HG03558 (cell line): ENCODE data around the gene TFF2.

Experiments used
- ATAC-seq: cut with Tn5 transposase; IDR thresholded peaks from one replicate; pipeline ENCODE4 v1.9.1; 2021; ENCODE audit warnings: moderate number of reproducible peaks; ENCODE audit not compliant: unreplicated experiment; ENCODE audit errors: extremely low read depth

Gene TFF2

DNA sequence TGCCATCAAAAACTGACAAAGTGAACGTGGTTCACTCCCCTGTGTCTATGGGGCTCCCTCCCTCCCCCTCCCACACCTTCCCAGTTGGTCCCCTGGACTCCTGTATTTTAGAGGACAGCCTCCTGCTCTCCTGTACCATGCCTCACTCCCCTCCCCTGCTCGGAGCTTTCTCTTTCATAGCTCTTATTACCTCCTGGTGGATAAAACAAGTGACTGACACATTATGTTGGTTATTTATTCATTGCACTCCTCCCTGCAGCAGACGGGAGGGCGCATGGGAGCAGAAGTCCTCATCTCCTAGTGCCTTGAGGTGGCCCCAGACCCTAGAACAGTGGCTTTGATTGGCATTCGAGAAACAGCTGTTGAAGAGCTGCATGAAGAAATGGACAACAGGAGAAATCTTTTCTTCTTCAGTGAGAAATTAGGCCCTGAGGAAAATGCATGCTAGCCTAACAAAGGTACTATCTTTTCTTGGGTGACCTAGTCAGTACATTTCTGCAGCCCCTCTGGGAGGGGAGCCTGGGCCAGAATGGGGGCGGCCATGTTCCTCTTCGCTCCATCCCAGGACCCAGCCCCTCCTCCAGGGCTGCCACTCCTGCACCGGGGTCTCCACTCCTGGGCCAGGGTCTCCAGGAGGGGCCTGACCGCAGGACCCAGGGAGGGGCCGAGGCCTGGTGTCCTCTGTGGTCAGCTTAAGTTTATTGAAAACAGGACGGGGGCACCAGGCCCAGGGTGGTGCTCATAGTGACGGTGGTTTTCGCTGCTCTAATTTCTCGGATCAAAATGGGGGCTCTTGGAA lies 16.8 kb upstream of the TFF2 start:
- no peak for ATAC-seq

GRCh38 chr21:42366292-42367010 lies 15.7 kb upstream of the TFF2 start, which contains the start of gene TFF1:
Gene TFF1 (minus strand): TSS chr21:42366535. CDS start chr21:42366495, 40 bp downstream.
- ATAC-seq, result no peak

- no peak for ATAC-seq
Measured at GRCh38 chr21:42365770-42366169, 15.0 kb upstream of the TFF2 start.

DNA sequence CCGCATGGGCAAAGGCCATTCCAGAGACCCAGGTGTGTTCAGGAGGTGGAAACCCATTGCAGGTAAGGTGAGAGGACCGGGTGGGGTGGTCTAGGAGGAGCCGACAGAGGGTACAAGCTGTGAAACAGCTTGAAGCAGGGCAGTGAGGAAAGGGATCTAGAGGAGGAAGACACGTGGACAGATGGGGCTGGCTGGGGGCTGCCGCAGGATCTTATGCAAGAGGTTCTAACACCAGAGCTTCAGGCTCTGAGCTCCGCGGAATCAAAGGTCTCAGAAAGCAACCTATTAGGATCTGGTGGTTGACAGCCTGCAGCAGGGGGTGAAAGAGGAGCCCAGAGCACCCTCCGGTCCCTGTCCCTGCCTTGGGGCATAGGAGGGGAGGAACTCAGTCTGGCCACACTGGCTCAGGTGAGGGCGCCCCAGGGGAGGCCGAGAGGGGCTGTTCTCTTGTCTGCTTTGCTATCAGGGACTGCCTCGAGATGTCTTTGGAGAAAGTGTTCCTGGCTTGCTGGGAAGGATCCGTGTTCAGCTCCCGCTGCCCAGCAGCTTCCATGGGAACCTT lies 13.6 kb upstream of the TFF2 start:
- ATAC-seq, result no peak

DNA sequence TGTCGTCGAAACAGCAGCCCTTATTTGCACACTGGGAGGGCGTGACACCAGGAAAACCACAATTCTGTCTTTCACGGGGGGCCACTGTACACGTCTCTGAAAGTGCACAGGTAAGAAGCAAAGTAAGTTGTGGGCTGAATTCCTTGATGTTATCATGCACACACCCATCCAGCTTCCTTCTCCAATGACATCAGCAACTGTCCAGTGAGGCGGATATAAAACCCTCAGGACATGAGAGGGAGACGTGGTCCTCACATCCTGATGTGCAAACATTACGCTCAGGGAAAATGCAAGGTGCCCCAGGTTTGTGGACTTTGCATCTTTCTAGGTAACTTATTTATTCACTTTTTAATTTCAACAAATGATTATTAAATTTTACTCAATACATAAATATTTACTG lies 12.5 kb upstream of the TFF2 start:
- ATAC-seq, result no peak

DNA sequence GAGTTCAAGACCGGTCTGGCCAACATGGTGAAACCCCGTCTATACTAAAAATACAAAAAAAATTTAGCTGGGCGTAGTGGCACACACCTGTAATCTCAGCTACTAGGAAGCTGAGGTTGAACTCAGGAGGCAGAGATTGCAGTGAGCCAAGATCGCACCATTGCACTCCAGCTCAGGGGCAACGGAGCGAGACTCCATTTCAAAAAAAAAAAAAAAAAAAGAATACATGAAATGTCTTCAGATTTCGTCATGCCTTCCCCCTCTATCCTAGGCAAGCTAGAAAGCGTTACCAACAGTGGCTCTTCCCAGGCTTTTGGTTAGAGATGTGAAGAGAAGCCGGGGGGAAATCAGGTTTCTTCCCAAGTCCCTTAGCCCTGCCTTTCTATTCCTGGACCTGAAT lies 11.9 kb upstream of the TFF2 start:
- ATAC-seq, result no peak

- ATAC-seq, result no peak
Measured at GRCh38 chr21:42362198-42362597, 11.4 kb upstream of the TFF2 start.

GRCh38 chr21:42361286-42361685 lies 10.5 kb upstream of the TFF2 start:
- ATAC-seq, result no peak

GRCh38 chr21:42360317-42360716 lies 9.5 kb upstream of the TFF2 start:
- no peak for ATAC-seq

GRCh38 chr21:42358937-42359336 lies 8.1 kb upstream of the TFF2 start:
- no peak for ATAC-seq

GRCh38 chr21:42358261-42358660 lies 7.5 kb upstream of the TFF2 start:
- ATAC-seq, result no peak

GRCh38 chr21:42357307-42357706 lies 6.5 kb upstream of the TFF2 start:
- no peak for ATAC-seq

- ATAC-seq, result no peak
Measured at GRCh38 chr21:42356650-42357049, 5.9 kb upstream of the TFF2 start.

DNA sequence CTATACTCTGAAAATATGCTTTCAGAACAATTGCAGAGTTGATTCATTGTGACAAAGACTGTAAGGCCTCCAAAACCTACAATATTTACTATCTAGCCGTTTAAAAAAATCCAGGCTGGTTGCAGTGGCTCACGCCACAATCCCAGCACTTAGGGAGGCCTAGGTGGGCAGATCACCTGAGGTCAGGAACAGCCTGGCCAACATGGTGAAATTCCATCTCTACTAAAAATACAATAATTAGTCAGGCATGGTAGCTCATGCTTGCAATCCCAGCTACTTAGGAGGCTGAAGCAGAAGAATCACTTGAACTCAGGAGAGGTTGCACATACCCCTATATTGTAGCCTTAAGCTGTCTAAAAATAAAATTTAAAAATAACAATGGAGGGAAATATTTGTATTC lies 5.3 kb upstream of the TFF2 start:
- no peak for ATAC-seq

DNA sequence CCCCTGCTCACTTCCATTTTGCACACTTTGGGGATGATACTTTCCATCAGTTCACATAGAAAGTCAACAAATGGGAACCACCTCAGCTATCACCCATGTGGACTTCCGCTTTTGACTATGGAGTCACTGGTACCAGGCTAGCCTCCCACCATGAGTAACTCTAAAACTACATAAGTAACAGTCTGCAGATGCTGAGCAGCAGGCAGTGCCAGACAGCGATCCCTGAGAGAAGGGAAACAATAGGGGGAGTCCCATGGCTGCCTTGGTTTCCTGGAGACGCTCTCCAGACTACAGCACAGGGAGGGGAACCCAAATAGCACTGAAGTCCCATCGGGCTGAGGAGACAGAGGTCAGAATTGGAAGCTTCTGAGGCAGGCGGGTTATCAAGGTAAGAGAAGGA lies 2.8 kb upstream of the TFF2 start:
- no peak for ATAC-seq

DNA sequence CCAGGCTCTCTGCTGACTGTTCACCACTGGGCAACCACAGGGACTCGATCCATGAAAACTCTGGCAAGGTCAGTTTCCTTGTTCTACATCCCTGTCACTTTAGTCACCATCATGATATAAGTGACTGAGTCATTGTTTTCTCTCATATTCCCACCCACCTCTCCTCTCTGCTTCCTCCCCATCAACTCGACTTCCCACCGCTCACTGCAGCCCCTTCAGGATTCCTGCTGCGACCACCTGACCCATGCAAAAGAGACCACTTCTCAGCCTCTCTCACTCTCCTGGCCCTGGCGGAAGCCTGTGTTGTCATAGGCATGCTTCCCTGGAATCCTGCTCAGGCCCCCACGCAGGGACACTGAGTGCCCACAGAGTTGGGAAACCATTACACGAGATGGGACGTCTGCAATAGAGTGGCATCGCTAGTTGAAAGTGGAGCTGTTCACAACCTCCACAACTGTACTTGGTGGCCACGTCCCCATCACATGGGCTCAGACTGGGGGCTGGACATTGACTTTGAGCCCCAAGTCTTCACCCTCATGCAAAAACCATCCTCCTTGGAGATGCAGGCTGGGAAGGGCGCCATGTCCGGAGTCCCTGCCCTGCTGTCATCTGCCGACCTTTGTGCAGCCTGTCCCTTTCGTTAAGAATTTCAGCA lies 1.8 kb upstream of the TFF2 start:
- ATAC-seq, result no peak

DNA sequence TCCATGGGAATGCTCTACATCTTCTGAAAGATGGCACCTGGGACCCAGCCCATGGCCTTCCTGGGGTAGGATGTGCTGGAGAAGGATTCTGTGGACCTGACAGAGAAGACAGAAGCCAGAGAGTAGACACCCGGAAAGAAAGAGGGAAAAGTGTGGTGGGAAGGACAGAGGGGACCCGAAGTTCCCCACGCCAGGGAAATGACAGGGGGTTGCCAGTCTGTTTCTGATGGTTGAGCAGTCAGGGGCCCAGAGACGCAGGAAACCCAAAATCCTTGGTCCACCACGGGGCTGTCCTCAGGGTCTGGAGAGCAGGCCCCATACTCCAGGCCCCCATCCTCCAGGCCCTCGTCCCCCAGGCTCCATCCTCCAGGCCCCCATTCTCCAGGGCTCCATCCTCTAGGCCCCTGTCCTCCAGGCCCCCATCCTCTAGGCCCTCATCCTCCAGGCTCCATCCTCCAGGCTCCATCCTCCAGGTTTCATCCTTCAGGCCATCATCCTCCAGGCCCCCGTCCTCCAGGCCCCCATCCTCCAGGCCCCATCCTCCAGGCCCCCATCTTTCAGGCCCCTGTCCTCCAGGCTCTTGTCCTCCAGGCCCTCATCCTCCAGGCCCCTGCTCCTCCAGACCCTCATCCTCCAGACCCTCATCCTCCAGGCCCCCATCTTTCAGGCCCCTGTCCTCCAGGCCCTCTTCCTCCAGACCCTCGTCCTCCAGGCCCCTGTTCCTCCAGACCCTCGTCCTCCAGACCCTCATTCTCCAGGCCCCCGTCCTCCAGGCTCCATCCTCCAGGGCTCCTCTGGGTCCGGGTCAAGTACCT lies 1.0 kb upstream of the TFF2 start:
- ATAC-seq, result no peak

- no peak for ATAC-seq
Measured at GRCh38 chr21:42350318-42350910, 380 bp downstream of the TFF2 start.

DNA sequence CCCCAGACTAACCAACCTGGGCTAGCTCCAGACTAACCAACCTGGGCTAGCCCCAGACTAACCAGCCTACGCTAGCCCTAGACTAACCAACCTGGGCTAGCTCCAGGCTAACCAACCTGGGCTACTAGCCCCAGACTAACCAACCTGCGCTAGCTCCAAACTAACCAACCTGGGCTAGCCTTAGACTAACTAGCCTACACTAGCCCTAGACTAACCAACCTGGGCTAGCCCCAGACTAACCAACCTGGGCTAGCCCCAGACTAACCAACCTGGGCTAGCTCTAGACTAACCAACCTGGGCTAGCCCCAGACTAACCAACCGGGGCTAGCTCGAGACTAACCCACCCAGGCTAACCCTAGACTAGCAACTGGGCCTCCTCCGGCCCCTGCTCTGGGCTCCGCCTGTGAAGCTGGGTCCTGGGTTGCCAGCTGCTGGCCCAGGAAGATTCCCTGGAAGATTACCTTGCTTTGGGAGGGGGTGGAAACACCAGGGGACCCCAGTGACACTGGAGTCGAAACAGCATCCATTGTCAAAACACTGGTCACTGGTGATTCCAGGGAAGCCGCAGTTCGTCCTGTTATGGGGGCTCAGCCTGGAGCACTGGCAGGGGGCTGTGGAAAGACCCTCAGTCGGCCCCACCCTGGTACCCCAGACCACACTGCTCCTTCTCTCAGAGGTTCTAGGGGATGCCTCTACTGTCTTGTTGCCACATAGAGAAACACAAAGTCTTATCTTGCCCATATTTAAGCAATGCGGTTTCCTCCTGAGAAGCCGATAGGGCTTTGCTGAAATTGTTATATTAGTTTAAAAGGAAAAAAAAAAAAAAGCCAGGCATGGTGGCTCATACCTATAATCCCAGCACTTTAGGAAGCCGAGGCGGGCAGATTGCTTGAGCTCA lies 1.1 kb downstream of the TFF2 start:
- ATAC-seq, result no peak
